CD14-positive monocyte (primary cell): ENCODE results near the gene NQO1. TPM values are rescaled to one million over a fixed set of nuclear protein-coding genes. Genes with fewer than 3 reads are reported as not detected.
A peak's percentile ranks its signal among the peaks of the same experiment; 100 is the strongest.

ENCODE experiments used
- DNase-seq, 3 donors: peaks; one replicate each; pipeline ENCODE4 v3.0.0-alpha.2; 2011 to 2022
- H2AFZ ChIP-seq: 2 replicates; pipeline ENCODE4 v1.6.0; 2012; ENCODE audit warnings: mild to moderate bottlenecking, low read depth, low read length, inconsistent platforms; ENCODE audit not compliant: insufficient read depth, poor library complexity, severe bottlenecking
- H3K27ac ChIP-seq, 2 donors: 1 replicate in 1 of 2; 2 replicates in 1 of 2; pipeline ENCODE4 v1.5.1; 2012 to 2013; ENCODE audit warnings: low read length in 2 of 2, control low read depth in 1 of 2, inconsistent platforms in 1 of 2, low read depth in 1 of 2, mild to moderate bottlenecking in 1 of 2
- H3K27me3 ChIP-seq, 2 donors: one replicate each; pipeline versions ENCODE4 v1.6.0 to v1.6.1; 2011 to 2013; ENCODE audit warnings: low read length in 2 of 2; ENCODE audit not compliant: control insufficient read depth in 2 of 2, insufficient read depth in 2 of 2
- H3K36me3 ChIP-seq, 2 donors: replicated peaks in 1 of 2; 1 replicate in 1 of 2; 2 replicates in 1 of 2; pipeline versions ENCODE4 v1.5.1 to v1.6.1; 2012 to 2013; ENCODE audit warnings: low read length in 2 of 2, control low read depth in 1 of 2, inconsistent platforms in 1 of 2, mild to moderate bottlenecking in 1 of 2; ENCODE audit not compliant: insufficient read depth in 2 of 2, control insufficient read depth in 1 of 2
- H3K4me1 ChIP-seq, 2 donors: 1 replicate in 1 of 2; 2 replicates in 1 of 2; pipeline versions ENCODE4 v1.5.1 to v1.6.1; 2012 to 2013; ENCODE audit warnings: low read length in 2 of 2, control low read depth in 1 of 2, inconsistent platforms in 1 of 2, mild to moderate bottlenecking in 1 of 2, moderate library complexity in 1 of 2; ENCODE audit not compliant: insufficient read depth in 2 of 2, control insufficient read depth in 1 of 2
- H3K4me2 ChIP-seq: replicated peaks from 2 replicates; pipeline ENCODE3; 2012; ENCODE audit warnings: low read length, moderate library complexity, mild to moderate bottlenecking; ENCODE audit not compliant: poor library complexity, severe bottlenecking; ENCODE audit errors: extremely low read depth
- H3K4me3 ChIP-seq, 3 experiments: fragments of 200-600 bp in 1 of 3; sonication (generic) in 1 of 3; replicated peaks in 1 of 3; 1 replicate in 2 of 3; 2 replicates in 1 of 3; pipeline ENCODE4 v1.5.1; 2011 to 2013; ENCODE audit warnings: low read length in 3 of 3, mild to moderate bottlenecking in 3 of 3, control low read depth in 2 of 3, low read depth in 2 of 3, inconsistent platforms in 1 of 3, moderate library complexity in 1 of 3
- H3K79me2 ChIP-seq: 2 replicates; pipeline ENCODE4 v1.6.0; 2012; ENCODE audit warnings: mild to moderate bottlenecking, control low read depth, inconsistent platforms, low read length, moderate library complexity; ENCODE audit not compliant: insufficient read depth
- H3K9ac ChIP-seq: 2 replicates; pipeline ENCODE4 v1.6.0; 2017; ENCODE audit warnings: low read length, mild to moderate bottlenecking; ENCODE audit not compliant: insufficient read depth, poor library complexity, severe bottlenecking
- H3K9me3 ChIP-seq, 2 donors: replicated peaks in 1 of 2; 1 replicate in 1 of 2; 2 replicates in 1 of 2; pipeline versions ENCODE4 v1.5.1 to v1.6.1; 2012 to 2013; ENCODE audit warnings: low read length in 2 of 2, control low read depth in 1 of 2; ENCODE audit not compliant: control insufficient read depth in 1 of 2, insufficient read depth in 1 of 2
- H4K20me1 ChIP-seq: 2 replicates; pipeline ENCODE4 v1.6.0; 2012; ENCODE audit warnings: mild to moderate bottlenecking, low read length, control low read depth, moderate library complexity; ENCODE audit not compliant: insufficient read depth
- H3K27ac Mint-ChIP-seq, 7 donors: one replicate each; pipeline ENCODE4 v1.8.0; 2020; ENCODE audit warnings: mild to moderate bottlenecking in 7 of 7, mixed read lengths in 7 of 7, moderate library complexity in 6 of 7, inconsistent platforms in 2 of 7
- H3K27me3 Mint-ChIP-seq, 3 donors: one replicate each; pipeline ENCODE4 v1.8.0; 2021 to 2022; ENCODE audit warnings: low read depth in 3 of 3, mild to moderate bottlenecking in 3 of 3, mixed read lengths in 3 of 3, moderate library complexity in 3 of 3, inconsistent platforms in 1 of 3
- H3K36me3 Mint-ChIP-seq, 2 donors: one replicate each; pipeline ENCODE4 v1.8.0; 2020; ENCODE audit warnings: mixed read lengths in 2 of 2, inconsistent platforms in 1 of 2, mild to moderate bottlenecking in 1 of 2
- H3K4me1 Mint-ChIP-seq: one replicate; pipeline ENCODE4 v1.8.0; 2020; ENCODE audit warnings: mild to moderate bottlenecking, mixed read lengths
- H3K4me3 Mint-ChIP-seq, 2 donors: one replicate each; pipeline ENCODE4 v1.8.0; 2020; ENCODE audit warnings: mild to moderate bottlenecking in 2 of 2, mixed read lengths in 2 of 2, moderate library complexity in 1 of 2
- H3K9me3 Mint-ChIP-seq, 7 donors: one replicate each; pipeline ENCODE4 v1.8.0; 2020 to 2022; ENCODE audit warnings: mixed read lengths in 7 of 7, mild to moderate bottlenecking in 6 of 7, moderate library complexity in 6 of 7, inconsistent platforms in 2 of 7
- WGBS: methylation state at CpG from one replicate; pipeline ENCODE4 v1.1.5; 2013; ENCODE audit warnings: missing lambda C conversion rate; ENCODE audit not compliant: insufficient coverage; 5-methylcytosine and 5-hydroxymethylcytosine counted together
- intact Hi-C, 2 donors: fragments of 100-400 bp; cut with micrococcal nuclease; formaldehyde crosslinking; loops; one replicate each; pipeline versions ENCODE4 v1.15.0 to v1.15.1; 2023
- polyA plus RNA-seq, 3 donors: library from polyadenylated mRNA; depleted of rRNA in 1 of 3; unstranded in 2 of 3; stranded (reverse) in 1 of 3; fragments of 300-500 nt in 2 of 3; fragments of >200 nt in 1 of 3; fragmentation: Illumina TruSeq in 2 of 3; gene quantifications; 1 replicate in 2 of 3; 2 replicates in 1 of 3; pipeline ENCODE4 v1.2.3, GENCODE V29; 2012 to 2021
- TF ChIP-seq, protein P1 (sequence below): fragments of 200-600 bp; IDR thresholded peaks from one replicate; pipeline ENCODE4 v1.8.0; 2022; ENCODE audit warnings: antibody characterized with exemption, mild to moderate bottlenecking

NQO1 gene
- polyA plus RNA-seq, 3 donors, result 0.51 to 3.9 (median 3.0) TPM

DNA sequence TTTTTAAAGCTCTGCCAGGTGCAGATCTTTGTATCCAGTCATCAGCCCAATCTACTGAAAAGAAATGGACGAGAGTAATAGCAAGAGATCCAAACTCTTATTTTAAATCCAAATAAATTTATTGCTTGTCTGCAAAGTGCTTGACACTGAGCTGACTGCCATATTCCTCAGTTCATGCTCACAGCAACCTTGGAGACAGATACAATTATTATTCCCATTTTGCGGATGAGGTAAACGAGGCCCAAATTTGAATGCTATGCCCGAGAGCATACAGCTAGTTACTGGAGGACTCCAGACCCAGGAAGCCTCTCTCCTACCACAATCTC is 27.7 kb upstream of the NQO1 start:
- H3K9me3 Mint-ChIP-seq, result peaks cover 0 to 5% (median 0%) of the 10 kb centered on the region in 7 donors
- TF ChIP-seq, protein P1, sequence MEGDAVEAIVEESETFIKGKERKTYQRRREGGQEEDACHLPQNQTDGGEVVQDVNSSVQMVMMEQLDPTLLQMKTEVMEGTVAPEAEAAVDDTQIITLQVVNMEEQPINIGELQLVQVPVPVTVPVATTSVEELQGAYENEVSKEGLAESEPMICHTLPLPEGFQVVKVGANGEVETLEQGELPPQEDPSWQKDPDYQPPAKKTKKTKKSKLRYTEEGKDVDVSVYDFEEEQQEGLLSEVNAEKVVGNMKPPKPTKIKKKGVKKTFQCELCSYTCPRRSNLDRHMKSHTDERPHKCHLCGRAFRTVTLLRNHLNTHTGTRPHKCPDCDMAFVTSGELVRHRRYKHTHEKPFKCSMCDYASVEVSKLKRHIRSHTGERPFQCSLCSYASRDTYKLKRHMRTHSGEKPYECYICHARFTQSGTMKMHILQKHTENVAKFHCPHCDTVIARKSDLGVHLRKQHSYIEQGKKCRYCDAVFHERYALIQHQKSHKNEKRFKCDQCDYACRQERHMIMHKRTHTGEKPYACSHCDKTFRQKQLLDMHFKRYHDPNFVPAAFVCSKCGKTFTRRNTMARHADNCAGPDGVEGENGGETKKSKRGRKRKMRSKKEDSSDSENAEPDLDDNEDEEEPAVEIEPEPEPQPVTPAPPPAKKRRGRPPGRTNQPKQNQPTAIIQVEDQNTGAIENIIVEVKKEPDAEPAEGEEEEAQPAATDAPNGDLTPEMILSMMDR, result no peak
- Histone ChIP-seq H3K4me3 (peak overlapping the region; percentile 73 to 88 (median 87)), H3K4me1 (peaks cover 13% of the 10 kb centered on the region in 2 donors), H3K27ac (peak overlapping the region; percentile 54 to 93), H3K4me2 (peak overlapping the region; percentile 87), H3K27me3 (no peaks in the 10 kb centered on the region), H3K36me3 (peaks cover 18 to 32% of the 10 kb centered on the region in 2 donors), H3K79me2 (peaks cover 28% of the 10 kb centered on the region), H3K9me3 (no peaks in the 10 kb centered on the region), H3K9ac (peak overlapping the region; percentile 87), H2AFZ (peak overlapping the region; percentile 98), H4K20me1 (no peaks in the 10 kb centered on the region)
- 5% methylated on average over 3 of the region's 4 CpGs for WGBS
- intact Hi-C loops, result loop anchor here (2.0 to 10.0 kb wide), 3 partner anchors 42 to 359 kb away; no protein-coding TSS in a partner anchor
- H3K36me3 Mint-ChIP-seq, result peaks cover 23 to 35% of the 10 kb centered on the region in 2 donors
- peak overlapping the region; percentile 99 to 100 for H3K4me3 Mint-ChIP-seq
- peaks cover 16% of the 10 kb centered on the region for H3K4me1 Mint-ChIP-seq
- no peak for DNase-seq
- H3K27ac Mint-ChIP-seq, result peak overlapping the region in 4 of 7 donors; percentile 92 to 98 (median 96)
- H3K27me3 Mint-ChIP-seq, result peaks cover 0 to 5% (median 3%) of the 10 kb centered on the region in 3 donors

DNA sequence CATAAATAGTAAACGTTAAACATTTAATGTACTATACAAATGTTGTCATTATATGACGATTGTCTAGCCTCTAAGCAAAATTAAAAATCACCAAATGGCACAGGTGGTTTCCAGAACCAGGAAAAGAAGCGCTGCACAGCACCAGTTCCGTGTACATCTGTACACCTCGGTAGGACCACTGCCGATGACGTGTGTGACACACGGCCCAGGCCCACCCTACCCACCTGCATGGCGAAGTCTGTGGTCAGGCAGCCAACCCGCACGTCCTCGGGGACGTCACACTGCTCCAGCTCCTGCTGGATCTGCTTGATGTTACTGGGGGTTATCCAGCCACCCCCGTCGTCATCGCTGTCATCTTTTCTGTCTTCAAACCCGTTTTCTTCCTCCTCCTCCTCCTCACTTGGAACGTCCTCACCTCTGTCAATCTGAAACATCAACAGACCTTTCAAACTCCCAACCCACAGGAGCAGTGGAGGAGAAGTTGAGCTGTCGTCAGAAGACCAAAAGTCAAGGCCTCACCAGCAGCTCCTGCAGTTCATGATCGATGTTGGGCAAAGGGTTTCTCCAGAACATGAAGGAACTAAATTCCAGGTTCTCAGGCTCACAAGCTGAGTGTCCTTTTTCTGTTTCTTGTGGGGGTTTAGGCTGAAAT is 22.5 kb upstream of the NQO1 start:
- H3K27ac ChIP-seq, result no peak overlapping the region
- no peak overlapping the region for H3K27ac Mint-ChIP-seq
- H3K9ac ChIP-seq, result no peak overlapping the region
- H3K4me1 Mint-ChIP-seq, result peaks cover 8% of the 10 kb centered on the region
- intact Hi-C loops, result no loop called here
- no peak for DNase-seq
- H3K9me3 ChIP-seq, result no peaks in the 10 kb centered on the region
- no peaks in the 10 kb centered on the region for H4K20me1 ChIP-seq
- TF ChIP-seq, protein P1, result no peak
- H3K27me3 ChIP-seq, result no peaks in the 10 kb centered on the region
- no peaks in the 10 kb centered on the region for H3K9me3 Mint-ChIP-seq
- H3K4me3 ChIP-seq, result no peak overlapping the region
- no peaks in the 10 kb centered on the region for H3K27me3 Mint-ChIP-seq
- no peak overlapping the region for H3K4me3 Mint-ChIP-seq
- H2AFZ ChIP-seq, result no peak overlapping the region
- H3K4me1 ChIP-seq, result peaks cover 4 to 6% of the 10 kb centered on the region in 2 donors
- H3K79me2 ChIP-seq, result peaks cover 19% of the 10 kb centered on the region
- no peak overlapping the region for H3K4me2 ChIP-seq
- peaks cover 67 to 85% of the 10 kb centered on the region in 2 donors for H3K36me3 ChIP-seq
- WGBS, result 97% methylated on average over 5 of the region's 20 CpGs
- H3K36me3 Mint-ChIP-seq, result peaks cover 70 to 87% of the 10 kb centered on the region in 2 donors
